CD4-positive, alpha-beta memory T cell (primary cell): ENCODE data around the gene CEP63. TPM values are rescaled to one million over a fixed set of nuclear protein-coding genes. Genes with fewer than 3 reads are reported as not detected.
"Not testable (repeated sequence)": the region's sequence is repeated elsewhere in the genome, so short reads cannot be mapped to it uniquely, and the experiment has no call there.

Experiments used
- CTCF ChIA-PET: fragments of 350-600 bp; sonication (Branson Sonifier 250); formaldehyde crosslinking; loops from one replicate; lab custom pipeline; 2021; ENCODE audit warnings: inconsistent platforms; ENCODE audit not compliant: partially characterized antibody; lab: Charles Lee
- POLR2A ChIA-PET: fragments of 350-600 bp; sonication (Branson Sonifier 250); formaldehyde crosslinking; loops from one replicate; lab custom pipeline; 2021; ENCODE audit not compliant: partially characterized antibody; lab: Charles Lee
- DNase-seq, 5 donors: peaks; one replicate each; pipeline versions ENCODE4 v3.0.0 to v3.0.0-alpha.2; 2020 to 2022; ENCODE audit warnings: mixed read lengths in 1 of 5
- H3K27ac ChIP-seq: one replicate; pipeline ENCODE4 v1.7.0; 2013; ENCODE audit warnings: low read depth, low read length
- H3K27me3 ChIP-seq: 2 replicates; pipeline ENCODE4 v1.7.0; 2013; ENCODE audit warnings: mild to moderate bottlenecking, low read length, moderate library complexity; ENCODE audit not compliant: insufficient read depth
- H3K36me3 ChIP-seq: 2 replicates; pipeline ENCODE4 v1.7.0; 2013; ENCODE audit warnings: mild to moderate bottlenecking, low read length, moderate library complexity; ENCODE audit not compliant: insufficient read depth
- H3K4me1 ChIP-seq: 2 replicates; pipeline ENCODE4 v1.7.0; 2013; ENCODE audit warnings: mild to moderate bottlenecking, low read length, moderate library complexity; ENCODE audit not compliant: insufficient read depth
- H3K4me3 ChIP-seq, 2 donors: one replicate each; pipeline ENCODE4 v1.7.0; 2013; ENCODE audit warnings: low read length in 2 of 2, mild to moderate bottlenecking in 1 of 2
- H3K9me3 ChIP-seq, 2 donors: one replicate each; pipeline ENCODE4 v1.7.0; 2013; ENCODE audit warnings: low read length in 2 of 2, control low read depth in 1 of 2; ENCODE audit not compliant: control insufficient read depth in 1 of 2
- H3K27ac Mint-ChIP-seq, 7 donors: one replicate each; pipeline ENCODE4 v1.8.0; 2020 to 2021; ENCODE audit warnings: mixed read lengths in 7 of 7, mild to moderate bottlenecking in 6 of 7, inconsistent platforms in 3 of 7, moderate library complexity in 3 of 7
- H3K27me3 Mint-ChIP-seq, 2 donors: one replicate each; pipeline ENCODE4 v1.8.0; 2020 to 2021; ENCODE audit warnings: mixed read lengths in 2 of 2
- H3K36me3 Mint-ChIP-seq, 2 donors: one replicate each; pipeline ENCODE4 v1.8.0; 2020 to 2021; ENCODE audit warnings: mixed read lengths in 2 of 2, inconsistent platforms in 1 of 2, mild to moderate bottlenecking in 1 of 2
- H3K4me1 Mint-ChIP-seq, 4 donors: one replicate each; pipeline ENCODE4 v1.8.0; 2020 to 2021; ENCODE audit warnings: mixed read lengths in 4 of 4, mild to moderate bottlenecking in 1 of 4
- H3K4me3 Mint-ChIP-seq, 8 donors: one replicate each; pipeline ENCODE4 v1.8.0; 2020 to 2021; ENCODE audit warnings: mixed read lengths in 8 of 8, mild to moderate bottlenecking in 7 of 8, moderate library complexity in 6 of 8, inconsistent platforms in 3 of 8
- H3K9me3 Mint-ChIP-seq, 8 donors: one replicate each; pipeline ENCODE4 v1.8.0; 2020 to 2021; ENCODE audit warnings: mixed read lengths in 8 of 8, mild to moderate bottlenecking in 5 of 8, inconsistent platforms in 3 of 8, moderate library complexity in 1 of 8
- intact Hi-C: fragments of 100-400 bp; cut with micrococcal nuclease; formaldehyde crosslinking; loops from one replicate; pipeline ENCODE4 v1.15.1; 2023
- polyA plus RNA-seq, 2 donors: library from polyadenylated mRNA; unstranded; fragments of 300-500 nt; fragmentation: Illumina TruSeq; gene quantifications; one replicate each; pipeline ENCODE4 v1.2.3, GENCODE V29; 2021
- total RNA-seq, 2 experiments: library from RNA; stranded (reverse); gene quantifications; one replicate each; pipeline ENCODE4 v1.2.3, GENCODE V29; 2021

The CEP63 gene
- total and polyA plus RNA-seq, 4 experiments from 2014 or later = 12.8 to 40.1 (median 25.6) TPM

DNA sequence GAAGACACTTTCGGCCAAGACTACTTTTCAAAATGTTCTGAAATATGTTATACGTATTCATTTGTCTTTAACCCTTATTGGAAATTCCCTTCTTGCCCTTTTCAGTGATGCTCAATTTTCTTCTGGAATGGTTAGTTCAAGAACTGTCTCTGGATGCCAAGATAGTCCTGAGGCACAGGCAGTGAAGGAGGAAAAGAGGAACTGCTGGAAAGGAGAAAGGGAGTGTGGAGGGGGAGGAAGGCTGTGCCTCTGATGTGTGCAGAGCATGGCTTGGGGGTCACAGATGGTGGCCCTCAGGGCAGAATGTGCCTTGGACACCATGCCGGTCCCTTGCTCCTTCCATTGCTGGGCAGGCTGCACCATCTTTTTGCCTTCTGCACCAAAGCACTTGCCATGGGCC, 73.7 kb downstream of the CEP63 start:
- H3K4me1 Mint-ChIP-seq = no peaks in the 10 kb centered on the region
- Histone ChIP-seq H3K27me3 (no peaks in the 10 kb centered on the region), H3K4me3 (no peak overlapping the region), H3K36me3 (no peaks in the 10 kb centered on the region), H3K9me3 (no peaks in the 10 kb centered on the region), H3K27ac (no peak overlapping the region), H3K4me1 (no peaks in the 10 kb centered on the region)
- H3K27ac Mint-ChIP-seq = no peak overlapping the region
- ChIA-PET CTCF (no interaction called here), POLR2A (no interaction called here)
- H3K4me3 Mint-ChIP-seq = no peak overlapping the region
- no peak for DNase-seq
- no peaks in the 10 kb centered on the region for H3K27me3 Mint-ChIP-seq
- peaks cover 49 to 58% of the 10 kb centered on the region in 2 donors for H3K36me3 Mint-ChIP-seq
- intact Hi-C loops = no loop called here
- H3K9me3 Mint-ChIP-seq = no peaks in the 10 kb centered on the region

DNA sequence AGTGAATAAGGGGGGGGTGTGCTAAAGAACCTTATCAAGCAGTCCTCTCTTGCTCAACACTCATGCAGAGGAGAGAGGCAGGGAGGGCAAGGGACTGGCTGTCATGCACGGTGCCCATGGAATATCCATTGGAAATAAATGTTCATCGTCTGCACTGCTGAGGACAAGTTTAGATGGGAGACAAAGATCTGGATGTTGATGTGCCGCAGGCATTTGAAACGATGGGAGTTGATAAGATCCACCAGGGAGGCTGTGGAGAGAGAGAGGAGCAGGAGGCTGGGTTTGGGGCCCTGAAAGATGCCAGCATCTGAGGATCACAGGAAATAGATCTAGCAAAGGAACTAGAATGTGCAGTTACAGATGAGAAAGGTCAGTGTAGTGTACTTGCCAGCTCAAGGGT, 76.2 kb downstream of the CEP63 start:
- H3K4me1 Mint-ChIP-seq = no peaks in the 10 kb centered on the region
- H3K27me3 Mint-ChIP-seq = no peaks in the 10 kb centered on the region
- ChIA-PET POLR2A (no interaction called here), CTCF (no interaction called here)
- Histone ChIP-seq H3K27me3 (no peaks in the 10 kb centered on the region), H3K4me1 (no peaks in the 10 kb centered on the region), H3K27ac (no peak overlapping the region), H3K4me3 (no peak overlapping the region), H3K9me3 (no peaks in the 10 kb centered on the region), H3K36me3 (no peaks in the 10 kb centered on the region)
- no peak for DNase-seq
- H3K4me3 Mint-ChIP-seq = no peak overlapping the region
- H3K36me3 Mint-ChIP-seq = peaks cover 45 to 58% of the 10 kb centered on the region in 2 donors
- H3K9me3 Mint-ChIP-seq = peaks cover 0 to 2% (median 0%) of the 10 kb centered on the region in 8 donors
- intact Hi-C loops = no loop called here
- H3K27ac Mint-ChIP-seq = peak overlapping the region in 1 of 7 donors; percentile 43

DNA sequence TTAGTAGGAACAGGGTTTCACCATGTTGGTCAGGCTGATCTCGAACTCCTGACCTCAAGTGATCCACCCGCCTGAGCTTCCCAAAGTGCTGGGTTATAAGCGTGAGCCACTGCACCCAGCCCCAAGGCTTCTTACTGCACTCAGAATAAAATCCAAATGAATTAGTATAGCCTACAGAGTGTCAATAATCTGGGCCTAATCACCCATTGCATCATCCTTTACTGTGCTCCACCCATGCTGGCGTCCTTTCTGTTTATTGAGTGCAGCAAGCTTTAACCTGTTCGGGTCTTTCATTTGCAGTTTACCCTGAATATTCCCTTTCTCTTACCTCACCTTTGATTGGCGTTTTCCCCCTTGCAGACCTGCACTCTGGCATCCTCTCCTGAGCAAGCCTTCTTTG, 77.7 kb downstream of the CEP63 start:
- H3K27ac Mint-ChIP-seq = no peak overlapping the region
- H3K4me1 Mint-ChIP-seq = no peaks in the 10 kb centered on the region
- no peak overlapping the region for H3K4me3 ChIP-seq
- H3K36me3 Mint-ChIP-seq = peaks cover 40 to 52% of the 10 kb centered on the region in 2 donors
- H3K4me1 ChIP-seq = no peaks in the 10 kb centered on the region
- no peak for DNase-seq
- H3K9me3 ChIP-seq = no peaks in the 10 kb centered on the region
- intact Hi-C loops = no loop called here
- H3K36me3 ChIP-seq = no peaks in the 10 kb centered on the region
- H3K4me3 Mint-ChIP-seq = no peak overlapping the region
- H3K9me3 Mint-ChIP-seq = peaks cover 0 to 5% (median 3%) of the 10 kb centered on the region in 8 donors
- no peaks in the 10 kb centered on the region for H3K27me3 ChIP-seq
- CTCF ChIA-PET = no interaction called here
- no peaks in the 10 kb centered on the region for H3K27me3 Mint-ChIP-seq
- POLR2A ChIA-PET = no interaction called here
- H3K27ac ChIP-seq = no peak overlapping the region

DNA sequence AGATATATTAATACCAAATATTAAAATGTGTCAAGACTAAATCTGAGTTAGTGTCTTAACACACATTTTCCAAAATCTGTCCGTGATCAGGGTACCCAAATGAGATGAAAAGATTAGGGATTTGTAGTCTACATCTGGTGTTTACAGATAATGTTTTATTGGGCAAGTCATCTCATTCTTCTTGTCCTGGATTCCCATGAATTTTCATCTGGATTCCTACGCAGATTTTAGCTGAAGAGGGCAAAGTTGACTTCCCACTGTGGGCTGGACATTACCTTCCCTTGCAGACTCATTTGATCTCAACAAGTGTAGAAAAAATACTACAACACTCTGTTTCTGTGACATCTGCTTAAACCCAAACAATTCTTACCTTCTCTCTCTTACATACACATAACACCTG, 79.1 kb downstream of the CEP63 start:
- Histone ChIP-seq H3K27ac (no peak overlapping the region), H3K27me3 (no peaks in the 10 kb centered on the region), H3K4me3 (no peak overlapping the region), H3K9me3 (no peaks in the 10 kb centered on the region), H3K4me1 (no peaks in the 10 kb centered on the region), H3K36me3 (no peaks in the 10 kb centered on the region)
- H3K9me3 Mint-ChIP-seq = peaks cover 0 to 18% (median 11%) of the 10 kb centered on the region in 8 donors
- no peak for DNase-seq
- no peaks in the 10 kb centered on the region for H3K4me1 Mint-ChIP-seq
- intact Hi-C loops = no loop called here
- H3K4me3 Mint-ChIP-seq = no peak overlapping the region
- H3K27me3 Mint-ChIP-seq = no peaks in the 10 kb centered on the region
- CTCF ChIA-PET = no interaction called here
- POLR2A ChIA-PET = no interaction called here
- peaks cover 35 to 42% of the 10 kb centered on the region in 2 donors for H3K36me3 Mint-ChIP-seq
- H3K27ac Mint-ChIP-seq = no peak overlapping the region

DNA sequence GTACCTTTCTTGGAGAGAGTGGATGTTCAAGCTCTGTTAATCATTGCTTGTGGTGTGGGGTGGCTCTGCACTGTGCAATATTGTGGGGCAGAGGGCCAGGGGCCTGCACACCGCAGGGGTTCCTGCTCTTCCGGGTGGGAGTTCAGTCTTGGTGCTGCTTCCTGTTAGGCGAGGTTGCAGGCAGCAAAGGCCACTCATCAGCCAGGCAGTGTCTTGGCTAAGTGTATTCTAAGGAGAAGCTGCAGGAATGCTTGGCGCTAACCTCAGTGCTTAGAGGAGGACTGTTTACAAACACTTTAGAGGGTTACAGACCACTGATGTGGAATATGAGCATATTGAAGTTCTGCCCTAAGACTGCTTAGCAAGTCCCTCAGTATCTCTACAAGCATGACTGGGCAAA, 81.7 kb downstream of the CEP63 start:
- H3K4me3 Mint-ChIP-seq = no peak overlapping the region
- Histone ChIP-seq H3K9me3 (no peaks in the 10 kb centered on the region), H3K36me3 (no peaks in the 10 kb centered on the region), H3K27me3 (no peaks in the 10 kb centered on the region), H3K27ac (no peak overlapping the region), H3K4me3 (no peak overlapping the region), H3K4me1 (no peaks in the 10 kb centered on the region)
- no peaks in the 10 kb centered on the region for H3K27me3 Mint-ChIP-seq
- no peak overlapping the region for H3K27ac Mint-ChIP-seq
- ChIA-PET POLR2A (no interaction called here), CTCF (no interaction called here)
- intact Hi-C loops = no loop called here
- peaks cover 14 to 16% of the 10 kb centered on the region in 2 donors for H3K36me3 Mint-ChIP-seq
- no peak for DNase-seq
- H3K9me3 Mint-ChIP-seq = peaks cover 2 to 41% (median 26%) of the 10 kb centered on the region in 8 donors
- no peaks in the 10 kb centered on the region for H3K4me1 Mint-ChIP-seq

DNA sequence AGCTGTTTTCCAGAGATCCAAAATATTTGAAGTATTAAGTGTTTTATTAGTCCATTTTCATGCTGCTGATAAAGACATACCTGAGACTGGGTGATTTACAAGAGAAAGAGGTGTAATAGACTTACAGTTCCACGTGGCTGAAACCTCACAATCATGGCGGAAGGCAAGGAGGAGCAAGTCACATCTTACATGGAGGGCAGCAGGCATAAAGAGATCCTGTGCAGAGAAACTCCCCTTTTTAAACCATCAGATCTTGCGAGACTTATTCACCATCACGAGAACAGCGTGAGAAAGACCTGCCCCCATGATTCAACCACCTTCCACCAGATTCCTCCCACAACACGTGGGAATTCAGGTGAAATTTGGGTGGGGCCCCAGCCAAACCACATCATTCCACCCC, 82.9 kb downstream of the CEP63 start:
- intact Hi-C loops = no loop called here
- Histone ChIP-seq H3K9me3 (no peaks in the 10 kb centered on the region), H3K27ac (no peak overlapping the region), H3K27me3 (no peaks in the 10 kb centered on the region), H3K36me3 (no peaks in the 10 kb centered on the region), H3K4me3 (no peak overlapping the region), H3K4me1 (no peaks in the 10 kb centered on the region)
- Mint-ChIP-seq H3K4me1 (no peaks in the 10 kb centered on the region), H3K27me3 (no peaks in the 10 kb centered on the region), H3K9me3 (peaks cover 2 to 52% (median 32%) of the 10 kb centered on the region in 8 donors), H3K4me3 (no peak overlapping the region), H3K27ac (no peak overlapping the region), H3K36me3 (peaks cover 6 to 7% of the 10 kb centered on the region in 2 donors)
- POLR2A ChIA-PET = no interaction called here
- DNase-seq = no peak
- CTCF ChIA-PET = no interaction called here

DNA sequence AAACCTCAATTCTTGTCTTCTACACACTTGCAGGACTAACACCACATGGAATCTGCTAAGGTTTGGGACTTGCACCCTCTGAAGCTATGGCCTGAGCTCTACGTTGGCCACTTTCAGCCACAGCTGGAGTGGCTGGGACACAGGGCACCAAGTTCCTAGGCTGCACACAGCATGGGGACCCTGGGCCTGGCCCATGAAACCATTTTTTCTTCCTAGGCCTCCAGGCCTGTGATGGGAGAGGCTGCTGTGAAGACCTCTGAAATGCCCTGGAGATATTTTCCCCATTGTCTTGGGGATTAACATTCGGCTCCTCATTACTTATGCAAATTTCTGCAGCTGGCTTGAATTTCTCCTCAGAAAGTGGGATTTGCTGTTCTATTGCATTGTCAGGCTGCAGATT, 84.0 kb downstream of the CEP63 start:
- H3K4me3 ChIP-seq, H3K4me3 Mint-ChIP-seq, H3K36me3 Mint-ChIP-seq, H3K4me1 ChIP-seq, H3K4me1 Mint-ChIP-seq, H3K27ac Mint-ChIP-seq, H3K27ac ChIP-seq, H3K27me3 Mint-ChIP-seq, POLR2A ChIA-PET, H3K36me3 ChIP-seq, CTCF ChIA-PET, DNase-seq, intact Hi-C loops, H3K27me3 ChIP-seq, H3K9me3 ChIP-seq: not testable (repeated sequence)
- H3K9me3 Mint-ChIP-seq = peaks cover 2 to 57% (median 33%) of the 10 kb centered on the region in 8 donors

DNA sequence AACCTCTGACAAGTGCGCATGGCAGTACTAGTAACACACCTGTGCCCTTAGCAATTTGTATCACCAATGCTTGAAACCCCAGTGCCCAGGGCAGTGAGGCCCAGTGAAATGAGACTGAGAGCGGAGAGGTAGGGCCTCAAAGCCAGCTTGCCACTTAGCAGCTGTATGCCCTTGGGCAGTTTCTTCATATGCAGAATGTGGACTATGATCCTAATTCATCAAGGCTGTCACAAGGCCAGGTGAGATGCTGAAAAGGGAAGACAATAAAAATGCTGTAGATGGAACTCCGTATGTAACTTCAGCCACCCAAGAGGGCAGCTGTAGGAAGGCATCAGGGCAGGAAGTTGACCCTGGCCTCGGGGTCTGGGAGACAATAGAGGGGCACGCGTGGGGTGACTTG, 90.6 kb downstream of the CEP63 start:
- H3K4me3 ChIP-seq = no peak overlapping the region
- H3K4me1 ChIP-seq = no peaks in the 10 kb centered on the region
- no peaks in the 10 kb centered on the region for H3K27me3 ChIP-seq
- peaks cover 1 to 5% of the 10 kb centered on the region in 2 donors for H3K36me3 Mint-ChIP-seq
- peaks cover 0 to 30% (median 12%) of the 10 kb centered on the region in 8 donors for H3K9me3 Mint-ChIP-seq
- H3K9me3 ChIP-seq = no peaks in the 10 kb centered on the region
- H3K36me3 ChIP-seq = no peaks in the 10 kb centered on the region
- H3K27ac Mint-ChIP-seq = no peak overlapping the region
- no peak overlapping the region for H3K27ac ChIP-seq
- no peak overlapping the region for H3K4me3 Mint-ChIP-seq
- H3K27me3 Mint-ChIP-seq = no peaks in the 10 kb centered on the region
- intact Hi-C loops = no loop called here
- DNase-seq = no peak
- ChIA-PET POLR2A (no interaction called here), CTCF (no interaction called here)
- no peaks in the 10 kb centered on the region for H3K4me1 Mint-ChIP-seq
